ENCODE results near the gene DUSP28. TPM values are rescaled to one million over a fixed set of nuclear protein-coding genes. Genes with fewer than 3 reads are reported as not detected.
A peak's percentile ranks its signal among the peaks of the same experiment; 100 is the strongest.

DUSP28 gene
- total RNA-seq, 1 donor from 2014 or later: 1.5 TPM

DNA sequence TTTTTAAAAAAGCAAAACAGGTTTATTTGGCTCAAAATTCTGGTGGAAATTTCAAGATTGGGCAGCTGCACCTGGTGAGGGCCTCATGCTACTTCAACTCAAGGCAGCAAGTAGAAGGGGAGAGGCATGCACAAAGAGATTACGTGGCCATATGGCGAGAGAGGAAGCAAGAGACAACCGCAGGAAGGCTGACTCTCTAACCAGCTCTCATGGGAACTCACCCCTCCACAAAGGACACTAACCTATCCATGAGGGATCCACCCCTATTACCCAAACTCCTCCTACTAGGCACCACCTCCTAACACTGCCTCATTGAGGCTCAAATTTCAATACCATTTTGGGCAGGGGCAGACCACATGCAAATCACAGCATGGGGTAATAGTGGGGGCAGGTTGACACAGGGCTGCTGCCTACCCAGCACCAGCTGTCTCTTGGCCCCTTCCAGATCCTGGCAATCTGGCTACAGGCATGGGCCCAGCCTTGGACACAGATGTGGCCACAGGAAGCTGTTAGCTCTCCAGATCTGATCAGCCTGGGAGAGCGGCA lies 24.4 kb downstream of the DUSP28 start:
- H3K4me1 Mint-ChIP-seq (ENCODE audit: unreplicated experiment): peaks cover 30% of the 10 kb centered on the region
- no peak for DNase-seq (ENCODE audit: low spot score)
- H3K27me3 Mint-ChIP-seq (ENCODE audit: unreplicated experiment): peaks cover 15% of the 10 kb centered on the region
- H3K9me3 Mint-ChIP-seq (ENCODE audit: unreplicated experiment): peaks cover 4% of the 10 kb centered on the region
- peak overlapping the region; percentile 99 for H3K4me3 Mint-ChIP-seq (ENCODE audit: unreplicated experiment)
- H3K36me3 Mint-ChIP-seq (ENCODE audit: low read depth, unreplicated experiment): peaks cover 44% of the 10 kb centered on the region
- peak overlapping the region; percentile 82 for H3K27ac Mint-ChIP-seq (ENCODE audit: unreplicated experiment)
- TF ChIP-seq, protein P1, sequence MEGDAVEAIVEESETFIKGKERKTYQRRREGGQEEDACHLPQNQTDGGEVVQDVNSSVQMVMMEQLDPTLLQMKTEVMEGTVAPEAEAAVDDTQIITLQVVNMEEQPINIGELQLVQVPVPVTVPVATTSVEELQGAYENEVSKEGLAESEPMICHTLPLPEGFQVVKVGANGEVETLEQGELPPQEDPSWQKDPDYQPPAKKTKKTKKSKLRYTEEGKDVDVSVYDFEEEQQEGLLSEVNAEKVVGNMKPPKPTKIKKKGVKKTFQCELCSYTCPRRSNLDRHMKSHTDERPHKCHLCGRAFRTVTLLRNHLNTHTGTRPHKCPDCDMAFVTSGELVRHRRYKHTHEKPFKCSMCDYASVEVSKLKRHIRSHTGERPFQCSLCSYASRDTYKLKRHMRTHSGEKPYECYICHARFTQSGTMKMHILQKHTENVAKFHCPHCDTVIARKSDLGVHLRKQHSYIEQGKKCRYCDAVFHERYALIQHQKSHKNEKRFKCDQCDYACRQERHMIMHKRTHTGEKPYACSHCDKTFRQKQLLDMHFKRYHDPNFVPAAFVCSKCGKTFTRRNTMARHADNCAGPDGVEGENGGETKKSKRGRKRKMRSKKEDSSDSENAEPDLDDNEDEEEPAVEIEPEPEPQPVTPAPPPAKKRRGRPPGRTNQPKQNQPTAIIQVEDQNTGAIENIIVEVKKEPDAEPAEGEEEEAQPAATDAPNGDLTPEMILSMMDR (IDR thresholded peaks at IDR 0.05; ENCODE audit: unreplicated experiment): no peak

- H3K27me3 Mint-ChIP-seq (ENCODE audit: unreplicated experiment): peaks cover 13% of the 10 kb centered on the region
- peak overlapping the region; percentile 99 for H3K4me3 Mint-ChIP-seq (ENCODE audit: unreplicated experiment)
- H3K27ac Mint-ChIP-seq (ENCODE audit: unreplicated experiment): peak overlapping the region; percentile 82
- no peak for DNase-seq (ENCODE audit: low spot score)
- H3K9me3 Mint-ChIP-seq (ENCODE audit: unreplicated experiment): peaks cover 4% of the 10 kb centered on the region
- peaks cover 42% of the 10 kb centered on the region for H3K36me3 Mint-ChIP-seq (ENCODE audit: low read depth, unreplicated experiment)
- TF ChIP-seq, protein P1 (IDR thresholded peaks at IDR 0.05; ENCODE audit: unreplicated experiment): no peak
- H3K4me1 Mint-ChIP-seq (ENCODE audit: unreplicated experiment): peaks cover 29% of the 10 kb centered on the region
Measured at GRCh38 chr2:240585101-240585500, 24.9 kb downstream of the DUSP28 start.

- TF ChIP-seq, protein P1 (IDR thresholded peaks at IDR 0.05; ENCODE audit: unreplicated experiment): no peak
- Mint-ChIP-seq H3K9me3 (ENCODE audit: unreplicated experiment) (no peaks in the 10 kb centered on the region), H3K27me3 (ENCODE audit: unreplicated experiment) (peaks cover 12% of the 10 kb centered on the region), H3K27ac (ENCODE audit: unreplicated experiment) (peak overlapping the region; percentile 97), H3K36me3 (ENCODE audit: low read depth, unreplicated experiment) (peaks cover 36% of the 10 kb centered on the region), H3K4me1 (ENCODE audit: unreplicated experiment) (peaks cover 26% of the 10 kb centered on the region), H3K4me3 (ENCODE audit: unreplicated experiment) (peak overlapping the region; percentile 99)
- DNase-seq (ENCODE audit: low spot score): no peak
Measured at GRCh38 chr2:240585681-240586197, 25.6 kb downstream of the DUSP28 start.

DNA sequence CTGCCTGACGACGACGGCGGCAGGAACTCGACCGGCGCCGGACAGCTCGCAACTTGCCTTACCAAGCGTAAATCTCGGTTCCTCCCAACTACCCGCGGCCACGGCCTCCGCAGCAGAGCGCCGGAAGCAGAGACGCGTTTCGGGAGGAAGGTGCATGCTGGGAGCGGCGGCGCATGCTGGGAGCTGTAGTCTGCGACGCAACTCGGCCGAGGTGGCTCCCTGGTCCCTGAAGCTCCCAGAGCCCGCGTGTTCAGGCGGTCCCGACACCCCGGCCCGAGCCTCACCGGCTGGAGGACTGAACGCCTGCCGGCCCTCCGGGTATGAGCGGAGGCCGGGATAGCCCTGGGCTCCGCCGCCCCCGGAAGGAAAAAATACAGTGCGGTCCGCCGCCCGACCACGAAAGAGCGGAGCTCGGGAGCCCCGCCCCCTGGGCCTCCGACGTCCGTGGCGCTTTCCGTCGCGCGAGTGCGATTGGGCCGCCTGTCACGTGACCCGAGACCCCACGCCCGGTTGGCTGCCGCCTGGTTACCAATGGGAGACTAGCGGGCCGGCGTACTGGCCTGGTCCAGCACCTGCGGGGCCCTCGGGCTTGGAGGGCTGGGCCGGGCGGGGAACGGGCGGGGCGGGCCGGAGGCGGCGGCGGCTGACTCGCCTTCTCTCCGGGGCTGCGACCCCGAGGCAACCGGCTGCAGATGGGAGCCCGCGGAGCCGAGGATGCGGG lies 26.2 kb downstream of the DUSP28 start, which contains the start of gene CAPN10:
Gene CAPN10 (plus strand): TSS at position 537 of the 721 bp plus-strand sequence. CDS start 178 bp downstream, at position 715.
- Mint-ChIP-seq H3K36me3 (ENCODE audit: low read depth, unreplicated experiment) (peaks cover 38% of the 10 kb centered on the region), H3K27me3 (ENCODE audit: unreplicated experiment) (peaks cover 12% of the 10 kb centered on the region), H3K4me3 (ENCODE audit: unreplicated experiment) (peak within 1 kb of the TSS; percentile 99), H3K9me3 (ENCODE audit: unreplicated experiment) (no peaks in the 10 kb centered on the region), H3K4me1 (ENCODE audit: unreplicated experiment) (peaks cover 26% of the 10 kb centered on the region), H3K27ac (ENCODE audit: unreplicated experiment) (peak within 1 kb of the TSS; percentile 97)
- DNase-seq (ENCODE audit: low spot score): peak; percentile 94
- TF ChIP-seq, protein P1 (IDR thresholded peaks at IDR 0.05; ENCODE audit: unreplicated experiment): no peak
